SK-N-MC (cell line): ENCODE results near the gene STK31.
"Not testable (repeated sequence)": the region's sequence is repeated elsewhere in the genome, so short reads cannot be mapped to it uniquely, and the experiment has no call there.

Experiments
- EZH2 ChIP-seq: fragments of 200-600 bp; sonication (generic); IDR thresholded peaks from one replicate; pipeline ENCODE4 v1.6.1; 2017; ENCODE audit warnings: antibody characterized with exemption
- FOXP2 ChIP-seq: optimal IDR thresholded peaks from 2 replicates; pipeline ENCODE3; 2011; ENCODE audit warnings: mild to moderate bottlenecking, moderate library complexity; ENCODE audit not compliant: insufficient read depth; ENCODE audit errors: extremely low read length, control extremely low read depth
- POLR2AphosphoS5 ChIP-seq: IDR thresholded peaks from 2 replicates; pipeline ENCODE4 v1.6.1; 2012; ENCODE audit warnings: mild to moderate bottlenecking, low read depth, low read length, borderline replicate concordance

DNA sequence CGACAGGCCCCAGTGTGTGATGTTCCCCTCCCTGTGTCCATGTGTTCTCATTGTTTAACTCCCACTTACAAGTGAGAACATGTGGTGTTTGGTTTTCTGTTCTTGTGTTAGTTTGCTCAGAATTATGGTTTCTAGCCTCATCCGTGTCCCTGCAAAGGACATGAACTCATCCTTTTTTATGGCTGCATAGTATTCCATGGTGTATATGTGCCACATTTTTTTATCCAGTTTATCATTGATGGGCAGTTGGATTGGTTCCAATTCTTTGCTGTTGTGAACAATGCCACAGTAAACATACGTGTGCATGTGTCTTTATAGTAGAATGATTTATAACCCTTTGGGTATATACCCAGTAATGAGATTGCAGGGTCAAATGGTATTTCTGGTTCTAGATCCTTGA is 166.5 kb downstream of the STK31 start:
- not testable (repeated sequence) for TF ChIP-seq EZH2, POLR2AphosphoS5, FOXP2
